Tibial nerve (tissue), 4 donors: Measurements from ENCODE around the gene ARHGAP12.

Experiments
- EP300 ChIP-seq, 2 donors: sonication (generic); formaldehyde crosslinking; IDR thresholded peaks; one replicate each; pipeline ENCODE4 v1.6.1; 2017; ENCODE audit warnings: antibody characterized with exemption in 2 of 2, mild to moderate bottlenecking in 1 of 2
- POLR2A ChIP-seq, 2 donors: fragments of 450-650 bp; IDR thresholded peaks; one replicate each; pipeline ENCODE4 v1.6.1; 2017; ENCODE audit warnings: antibody characterized with exemption in 2 of 2, mild to moderate bottlenecking in 2 of 2, moderate library complexity in 2 of 2
- TF ChIP-seq, protein P1 (sequence below), 5 experiments: fragments of 200-600 bp in 3 of 5; fragments of 450-650 bp in 2 of 5; sonication (generic) in 3 of 5; IDR thresholded peaks; one replicate each; pipeline ENCODE4 v1.5.1; 2016 to 2019; ENCODE audit warnings: antibody characterized with exemption in 5 of 5, mild to moderate bottlenecking in 3 of 5, moderate library complexity in 2 of 5

DNA sequence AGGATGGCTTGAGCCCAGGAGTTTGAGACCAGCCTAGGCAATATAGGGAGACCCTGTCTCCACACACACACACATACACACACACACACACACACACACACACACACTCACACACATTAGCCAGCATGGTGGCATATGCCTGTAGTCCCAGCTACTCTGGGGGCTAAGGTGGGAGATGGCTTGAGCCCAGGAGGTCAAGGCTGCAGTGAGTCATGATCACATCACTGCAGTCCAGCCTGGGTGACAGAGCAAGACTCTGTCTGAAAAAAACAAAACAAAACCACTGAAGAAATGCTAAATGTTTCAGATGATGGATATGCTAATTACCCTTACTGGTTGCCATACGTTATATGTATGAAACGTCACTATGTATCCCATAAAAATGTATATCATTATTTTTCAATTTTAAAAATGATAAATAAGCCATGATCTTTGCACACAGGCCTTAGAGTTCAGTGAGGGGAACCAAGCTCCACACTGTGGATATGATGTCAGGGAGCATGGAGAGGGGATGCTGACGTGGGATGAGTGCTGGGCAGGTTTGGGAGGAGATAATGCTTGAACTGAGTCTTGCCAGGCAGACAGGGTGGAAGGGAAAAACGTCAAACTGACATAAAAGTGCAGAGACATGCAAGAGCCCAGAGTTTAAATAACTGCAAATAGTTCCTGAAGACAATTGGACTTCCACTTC is 45.9 kb upstream of the ARHGAP12 start:
- TF ChIP-seq POLR2A (IDR thresholded peaks at IDR 0.05) (no peak), EP300 (IDR thresholded peaks at IDR 0.05) (no peak)
- TF ChIP-seq, protein P1, sequence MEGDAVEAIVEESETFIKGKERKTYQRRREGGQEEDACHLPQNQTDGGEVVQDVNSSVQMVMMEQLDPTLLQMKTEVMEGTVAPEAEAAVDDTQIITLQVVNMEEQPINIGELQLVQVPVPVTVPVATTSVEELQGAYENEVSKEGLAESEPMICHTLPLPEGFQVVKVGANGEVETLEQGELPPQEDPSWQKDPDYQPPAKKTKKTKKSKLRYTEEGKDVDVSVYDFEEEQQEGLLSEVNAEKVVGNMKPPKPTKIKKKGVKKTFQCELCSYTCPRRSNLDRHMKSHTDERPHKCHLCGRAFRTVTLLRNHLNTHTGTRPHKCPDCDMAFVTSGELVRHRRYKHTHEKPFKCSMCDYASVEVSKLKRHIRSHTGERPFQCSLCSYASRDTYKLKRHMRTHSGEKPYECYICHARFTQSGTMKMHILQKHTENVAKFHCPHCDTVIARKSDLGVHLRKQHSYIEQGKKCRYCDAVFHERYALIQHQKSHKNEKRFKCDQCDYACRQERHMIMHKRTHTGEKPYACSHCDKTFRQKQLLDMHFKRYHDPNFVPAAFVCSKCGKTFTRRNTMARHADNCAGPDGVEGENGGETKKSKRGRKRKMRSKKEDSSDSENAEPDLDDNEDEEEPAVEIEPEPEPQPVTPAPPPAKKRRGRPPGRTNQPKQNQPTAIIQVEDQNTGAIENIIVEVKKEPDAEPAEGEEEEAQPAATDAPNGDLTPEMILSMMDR (IDR thresholded peaks at IDR 0.05): no peak
